Natural killer cell treated with Interleukin-12 subunit alpha and Interleukin-12 subunit beta and Interleukin-15 and Interleukin-18, amount 100 ng/mL, for 72 hours (primary cell): Measurements from ENCODE around the gene ID2. TPM values are rescaled to one million over a fixed set of nuclear protein-coding genes. Genes with fewer than 3 reads are reported as not detected.

Experiments
- ATAC-seq, 2 donors: fragments of 150-1000 bp; cut with Tn5 transposase in 1 of 2; sonication (Bioruptor Pico), chemical (Tn5 transposase) in 1 of 2; 2 replicates each; pipeline ENCODE4 v1.10.0; 2021
- DNase-seq: peaks from one replicate; pipeline ENCODE4 v3.0.0; 2022; ENCODE audit warnings: low spot score
- H3K27ac Mint-ChIP-seq, 2 donors: 1 replicate in 1 of 2; 2 replicates in 1 of 2; pipeline ENCODE4 v1.8.0; 2022; ENCODE audit warnings: mixed read lengths in 2 of 2, mild to moderate bottlenecking in 1 of 2, moderate library complexity in 1 of 2
- H3K27me3 Mint-ChIP-seq, 2 donors: 1 replicate in 1 of 2; 2 replicates in 1 of 2; pipeline ENCODE4 v1.8.0; 2022; ENCODE audit warnings: mixed read lengths in 2 of 2
- H3K36me3 Mint-ChIP-seq: one replicate; pipeline ENCODE4 v1.8.0; 2022; ENCODE audit warnings: mixed read lengths
- H3K4me1 Mint-ChIP-seq, 2 donors: 1 replicate in 1 of 2; 2 replicates in 1 of 2; pipeline ENCODE4 v1.8.0; 2022; ENCODE audit warnings: low read depth in 2 of 2, mixed read lengths in 2 of 2, mild to moderate bottlenecking in 1 of 2
- H3K4me3 Mint-ChIP-seq: one replicate; pipeline ENCODE4 v1.8.0; 2022; ENCODE audit warnings: mixed read lengths
- H3K9me3 Mint-ChIP-seq: 2 replicates; pipeline ENCODE4 v1.8.0; 2022; ENCODE audit warnings: mixed read lengths
- total RNA-seq, 2 donors: library from RNA; stranded (reverse); gene quantifications; one replicate each; pipeline ENCODE4 v1.2.3, GENCODE V29; 2022

The ID2 gene
- total RNA-seq, 2 donors from 2014 or later: 247 to 279 TPM

DNA sequence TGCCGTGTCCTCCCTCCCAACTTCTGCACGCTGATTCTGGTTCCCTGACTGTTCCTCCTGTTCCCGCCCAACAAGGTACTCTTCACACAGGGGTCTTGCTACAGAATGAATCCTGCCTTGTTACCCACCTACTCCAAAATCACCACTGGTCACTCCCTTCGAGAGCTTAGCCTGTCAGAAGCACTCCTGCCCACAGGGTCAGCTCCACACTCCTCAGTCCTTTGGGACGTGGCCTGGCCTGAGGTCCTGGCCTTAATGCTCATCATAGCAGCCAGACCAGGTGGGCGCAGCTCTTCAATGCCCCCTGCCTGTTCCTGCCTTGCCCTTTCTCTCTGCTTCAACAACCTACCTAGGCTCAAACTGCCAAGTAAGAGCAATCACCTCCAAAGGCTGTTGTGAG is 27.8 kb upstream of the ID2 start:
- ATAC-seq (no peak), DNase-seq (no peak)
- Mint-ChIP-seq H3K9me3 (no peaks in the 10 kb centered on the region), H3K27ac (no peak overlapping the region), H3K36me3 (no peaks in the 10 kb centered on the region), H3K4me1 (peaks cover 17 to 20% of the 10 kb centered on the region in 2 donors), H3K27me3 (peaks cover 0 to 3% of the 10 kb centered on the region in 2 donors), H3K4me3 (no peak overlapping the region)

DNA sequence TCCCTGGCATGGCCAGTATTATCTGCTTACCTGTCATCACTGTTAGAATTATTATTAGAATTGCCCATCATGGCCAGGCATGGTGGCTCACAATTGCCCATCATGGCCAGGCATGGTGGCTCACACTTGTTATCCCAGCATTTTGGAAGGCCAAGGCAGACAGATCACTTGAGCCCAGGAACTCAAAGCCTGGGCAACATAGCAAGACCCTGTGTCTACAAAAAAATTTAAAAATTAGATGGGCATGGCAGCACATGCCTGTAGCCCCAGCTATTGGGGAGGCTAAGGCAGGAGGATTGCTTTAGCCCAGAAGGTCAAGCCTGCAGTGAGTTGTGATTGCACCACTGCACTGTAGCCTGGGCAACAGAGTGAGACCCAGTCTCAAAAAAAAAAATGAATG is 27.4 kb upstream of the ID2 start:
- H3K4me3 Mint-ChIP-seq: no peak overlapping the region
- H3K4me1 Mint-ChIP-seq: peaks cover 17 to 20% of the 10 kb centered on the region in 2 donors
- no peaks in the 10 kb centered on the region for H3K36me3 Mint-ChIP-seq
- no peak for DNase-seq
- H3K27ac Mint-ChIP-seq: no peak overlapping the region
- no peaks in the 10 kb centered on the region for H3K9me3 Mint-ChIP-seq
- peaks cover 0 to 3% of the 10 kb centered on the region in 2 donors for H3K27me3 Mint-ChIP-seq
- no peak for ATAC-seq

DNA sequence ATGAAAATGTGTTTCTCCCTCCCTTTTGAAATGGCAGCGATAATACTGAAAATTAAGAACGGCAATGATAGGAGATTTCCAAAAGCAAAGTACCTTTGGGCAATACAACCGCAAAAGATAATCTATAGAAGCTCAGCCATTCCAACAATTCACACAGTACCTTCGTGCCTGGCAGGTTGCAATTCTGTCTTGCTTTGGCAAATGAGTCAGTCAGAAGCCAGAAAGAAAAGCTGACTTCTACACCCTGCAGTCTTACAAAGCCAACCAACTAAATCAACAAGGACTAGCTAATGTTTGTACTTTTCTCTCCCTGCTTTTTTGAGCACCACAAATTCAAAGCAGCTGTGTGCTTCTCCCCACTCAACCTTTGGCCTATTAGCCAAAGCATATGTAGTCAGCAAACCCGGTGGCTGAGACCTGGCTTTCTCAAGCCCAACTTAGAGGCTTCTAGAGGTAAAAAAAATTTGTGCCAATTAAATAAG is 25.7 kb upstream of the ID2 start:
- Mint-ChIP-seq H3K36me3 (no peaks in the 10 kb centered on the region), H3K27ac (no peak overlapping the region), H3K4me1 (peaks cover 17 to 20% of the 10 kb centered on the region in 2 donors), H3K9me3 (no peaks in the 10 kb centered on the region), H3K27me3 (peaks cover 0 to 3% of the 10 kb centered on the region in 2 donors), H3K4me3 (no peak overlapping the region)
- ATAC-seq: no peak
- DNase-seq: no peak

- ATAC-seq (no peak), DNase-seq (no peak)
- no peaks in the 10 kb centered on the region for H3K9me3 Mint-ChIP-seq
- H3K27ac Mint-ChIP-seq: peak overlapping the region in 1 of 2 donors; percentile 79
- H3K36me3 Mint-ChIP-seq: no peaks in the 10 kb centered on the region
- H3K4me3 Mint-ChIP-seq: peak overlapping the region; percentile 57
- H3K4me1 Mint-ChIP-seq: peaks cover 17 to 23% of the 10 kb centered on the region in 2 donors
- H3K27me3 Mint-ChIP-seq: peaks cover 0 to 6% of the 10 kb centered on the region in 2 donors
These were observed 25.0 kb upstream of the ID2 start for GRCh38 chr2:8656811-8657210.

GRCh38 chr2:8657423-8658062 is 24.3 kb upstream of the ID2 start:
- Mint-ChIP-seq H3K4me1 (peaks cover 17 to 25% of the 10 kb centered on the region in 2 donors), H3K27me3 (peaks cover 0 to 7% of the 10 kb centered on the region in 2 donors), H3K27ac (peak overlapping the region in 1 of 2 donors; percentile 79), H3K4me3 (peak overlapping the region; percentile 57), H3K9me3 (no peaks in the 10 kb centered on the region), H3K36me3 (no peaks in the 10 kb centered on the region)
- peak; percentile 78 to 83 for ATAC-seq
- no peak for DNase-seq

DNA sequence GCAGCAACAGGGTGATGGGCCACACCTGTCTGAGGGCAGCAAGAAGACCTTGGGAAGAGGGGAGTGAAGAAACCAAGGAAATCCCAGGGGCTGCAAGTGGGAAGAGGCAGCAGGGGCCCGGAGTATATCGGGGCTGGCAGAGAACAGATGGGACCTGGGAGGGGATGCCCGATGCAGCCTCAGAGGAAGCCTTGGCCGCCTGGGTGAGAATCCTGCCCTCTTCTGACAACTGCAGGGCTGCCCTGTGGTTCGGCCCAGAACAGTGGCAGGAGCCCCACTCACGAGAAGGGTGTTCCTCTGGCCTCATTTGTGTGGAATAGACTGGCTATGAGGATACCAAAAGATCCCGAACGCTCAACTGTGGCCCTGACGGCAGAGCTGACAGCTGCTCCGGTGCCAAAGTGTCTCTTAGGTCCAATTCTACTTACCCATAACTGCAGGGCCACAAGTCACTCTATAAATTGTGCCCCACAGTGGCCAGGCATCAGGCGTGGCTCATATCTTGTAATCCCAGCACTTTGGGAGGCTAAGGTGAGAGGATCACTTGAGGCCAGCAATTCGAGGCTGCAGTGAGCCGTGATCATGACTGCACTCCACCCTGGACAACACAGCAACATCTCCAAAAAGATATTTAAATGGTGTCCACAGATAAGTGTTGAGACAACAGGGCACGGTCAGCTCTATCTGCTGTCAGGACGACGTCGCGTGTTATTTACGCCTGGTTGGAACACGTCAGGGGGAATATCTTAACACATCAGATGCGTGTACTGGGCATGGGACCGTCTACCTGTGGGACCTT is 23.6 kb upstream of the ID2 start:
- ATAC-seq (peak in 1 of 2 donors; percentile 72), DNase-seq (no peak)
- Mint-ChIP-seq H3K27me3 (peaks cover 0 to 8% of the 10 kb centered on the region in 2 donors), H3K4me1 (peaks cover 21 to 29% of the 10 kb centered on the region in 2 donors), H3K9me3 (no peaks in the 10 kb centered on the region), H3K4me3 (peak overlapping the region; percentile 57), H3K27ac (peak overlapping the region in 1 of 2 donors; percentile 79), H3K36me3 (no peaks in the 10 kb centered on the region)

DNA sequence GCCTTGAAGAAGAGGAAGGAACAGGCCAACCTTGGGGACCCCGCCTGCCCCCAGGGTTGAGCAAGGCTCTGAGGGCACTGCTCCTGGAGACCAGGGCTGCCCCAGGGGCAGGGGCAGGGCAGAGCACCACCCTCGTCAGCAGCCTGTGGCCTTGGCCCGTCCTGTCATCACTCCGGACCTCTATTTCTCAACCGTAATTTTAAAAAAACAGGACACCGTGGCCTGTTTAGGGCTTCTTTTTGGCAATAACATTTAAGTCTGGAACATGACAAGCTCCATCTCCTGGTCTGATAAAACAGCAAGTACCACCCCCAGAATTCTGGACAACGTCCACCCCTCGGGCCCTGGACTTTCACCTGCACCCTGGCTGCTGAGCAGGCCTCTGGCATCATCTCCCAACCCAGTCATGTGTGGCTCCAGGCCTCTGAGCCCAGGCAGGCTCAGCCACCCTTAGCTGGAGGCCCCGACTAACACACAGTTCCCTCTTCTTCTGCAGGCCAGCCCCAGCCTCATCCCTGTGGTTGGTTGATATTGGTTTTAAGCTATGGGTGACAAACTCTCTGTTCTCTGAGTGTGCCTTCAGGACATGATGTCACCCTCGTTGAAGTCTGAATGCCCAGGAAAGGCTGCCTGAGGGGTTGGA is 22.6 kb upstream of the ID2 start:
- no peak for ATAC-seq
- peaks cover 28 to 34% of the 10 kb centered on the region in 2 donors for H3K4me1 Mint-ChIP-seq
- peak overlapping the region; percentile 19 to 42 for H3K27ac Mint-ChIP-seq
- no peak for DNase-seq
- peaks cover 0 to 5% of the 10 kb centered on the region in 2 donors for H3K27me3 Mint-ChIP-seq
- no peaks in the 10 kb centered on the region for H3K36me3 Mint-ChIP-seq
- no peaks in the 10 kb centered on the region for H3K9me3 Mint-ChIP-seq
- H3K4me3 Mint-ChIP-seq: no peak overlapping the region

DNA sequence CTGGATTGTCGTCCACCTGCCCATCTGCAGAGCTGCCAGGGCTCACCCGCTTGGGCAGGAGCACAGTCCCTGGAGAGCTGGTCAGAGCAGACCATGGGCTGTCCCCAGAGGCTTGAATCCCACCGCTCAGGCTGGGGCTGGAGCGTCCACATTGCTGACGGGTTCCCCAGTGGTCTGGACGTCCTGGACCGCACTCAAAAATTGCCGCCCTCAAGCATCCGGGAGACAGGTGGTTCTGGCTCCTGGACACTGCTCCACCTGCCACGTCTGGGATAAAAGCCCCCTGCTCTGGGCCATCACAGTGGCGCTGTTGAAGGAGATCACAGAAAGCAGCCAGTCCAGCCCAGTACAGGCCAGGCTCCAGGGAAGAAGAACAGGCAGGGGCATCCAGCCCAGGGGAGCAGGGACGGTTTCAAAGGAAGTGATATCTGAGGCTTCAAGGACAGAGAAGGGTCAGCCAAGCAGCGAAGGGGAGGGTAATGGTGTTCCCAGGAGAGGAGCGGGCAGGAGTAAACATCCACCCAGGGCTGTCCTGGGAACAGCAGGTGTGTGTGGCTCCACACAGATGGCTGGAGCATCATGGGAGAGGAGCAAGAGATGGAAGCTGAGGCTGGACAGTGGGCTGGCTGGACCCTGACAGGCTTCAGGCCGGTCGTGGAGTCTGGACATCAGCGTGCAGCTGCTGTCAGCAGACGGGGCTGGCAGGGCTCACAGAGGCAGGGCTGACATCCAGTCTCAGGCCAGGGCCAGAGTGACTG is 21.9 kb upstream of the ID2 start:
- peaks cover 35 to 40% of the 10 kb centered on the region in 2 donors for H3K4me1 Mint-ChIP-seq
- no peak for DNase-seq
- no peaks in the 10 kb centered on the region for H3K36me3 Mint-ChIP-seq
- H3K27ac Mint-ChIP-seq: peak overlapping the region; percentile 19 to 42
- peaks cover 0 to 5% of the 10 kb centered on the region in 2 donors for H3K27me3 Mint-ChIP-seq
- H3K9me3 Mint-ChIP-seq: no peaks in the 10 kb centered on the region
- H3K4me3 Mint-ChIP-seq: no peak overlapping the region
- ATAC-seq: no peak

GRCh38 chr2:8661235-8661634 is 20.6 kb upstream of the ID2 start:
- no peak for ATAC-seq
- peak overlapping the region; percentile 2 to 47 for H3K27ac Mint-ChIP-seq
- H3K36me3 Mint-ChIP-seq: no peaks in the 10 kb centered on the region

GRCh38 chr2:8661736-8662135 is 20.1 kb upstream of the ID2 start:
- no peaks in the 10 kb centered on the region for H3K9me3 Mint-ChIP-seq
- no peaks in the 10 kb centered on the region for H3K36me3 Mint-ChIP-seq
- ATAC-seq: no peak
- H3K27me3 Mint-ChIP-seq: peaks cover 0 to 5% of the 10 kb centered on the region in 2 donors
- H3K27ac Mint-ChIP-seq: peak overlapping the region in 1 of 2 donors; percentile 2
- peaks cover 30 to 39% of the 10 kb centered on the region in 2 donors for H3K4me1 Mint-ChIP-seq
- DNase-seq: no peak
- no peak overlapping the region for H3K4me3 Mint-ChIP-seq

More at GRCh38 chr2:8661235-8661634, 20.6 kb upstream of the ID2 start:
- Mint-ChIP-seq H3K27me3 (peaks cover 0 to 5% of the 10 kb centered on the region in 2 donors), H3K4me1 (peaks cover 35 to 42% of the 10 kb centered on the region in 2 donors), H3K4me3 (no peak overlapping the region), H3K9me3 (no peaks in the 10 kb centered on the region)
- no peak for DNase-seq

GRCh38 chr2:8662239-8662879 is 19.5 kb upstream of the ID2 start:
- H3K4me1 Mint-ChIP-seq: peaks cover 24 to 33% of the 10 kb centered on the region in 2 donors
- no peaks in the 10 kb centered on the region for H3K9me3 Mint-ChIP-seq
- no peak for DNase-seq
- no peak overlapping the region for H3K4me3 Mint-ChIP-seq
- no peak for ATAC-seq
- peaks cover 0 to 5% of the 10 kb centered on the region in 2 donors for H3K27me3 Mint-ChIP-seq
- H3K36me3 Mint-ChIP-seq: no peaks in the 10 kb centered on the region
- H3K27ac Mint-ChIP-seq: peak overlapping the region in 1 of 2 donors; percentile 34

- no peaks in the 10 kb centered on the region for H3K9me3 Mint-ChIP-seq
- ATAC-seq (peak in 1 of 2 donors; percentile 56), DNase-seq (no peak)
- H3K4me3 Mint-ChIP-seq: peak overlapping the region; percentile 63
- peak overlapping the region in 1 of 2 donors; percentile 77 for H3K27ac Mint-ChIP-seq
- H3K27me3 Mint-ChIP-seq: peaks cover 0 to 5% of the 10 kb centered on the region in 2 donors
- H3K4me1 Mint-ChIP-seq: peaks cover 18 to 23% of the 10 kb centered on the region in 2 donors
- no peaks in the 10 kb centered on the region for H3K36me3 Mint-ChIP-seq
These were observed 17.9 kb upstream of the ID2 start for GRCh38 chr2:8663997-8664396.

DNA sequence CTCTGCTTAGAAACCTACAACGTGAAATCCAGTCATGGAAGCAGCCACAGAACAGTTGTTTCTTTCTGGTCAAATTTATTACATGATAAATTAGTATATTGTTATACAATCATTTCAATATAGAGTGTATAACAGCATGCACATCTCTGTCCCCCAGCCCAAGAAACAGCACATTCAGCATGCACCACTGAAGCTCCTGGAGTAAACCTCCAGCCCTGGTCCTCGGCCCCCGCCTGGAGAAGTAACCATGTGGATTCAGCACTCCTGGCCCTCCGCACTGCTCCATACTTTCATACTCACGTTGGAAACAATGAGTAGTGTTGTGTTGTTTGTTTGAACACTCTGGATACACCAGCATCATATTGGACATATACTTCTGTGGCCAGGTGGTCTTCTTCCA is 15.3 kb upstream of the ID2 start:
- Mint-ChIP-seq H3K27ac (no peak overlapping the region), H3K27me3 (peaks cover 0 to 2% of the 10 kb centered on the region in 2 donors), H3K4me3 (no peak overlapping the region), H3K4me1 (peaks cover 20 to 21% of the 10 kb centered on the region in 2 donors), H3K36me3 (no peaks in the 10 kb centered on the region), H3K9me3 (no peaks in the 10 kb centered on the region)
- DNase-seq (no peak), ATAC-seq (no peak)
